ENCODE results near the gene ASXL3. TPM values are rescaled to one million over a fixed set of nuclear protein-coding genes. Genes with fewer than 3 reads are reported as not detected.

Gene ASXL3
- polyA plus RNA-seq, 3 donors: 0.11 to 0.24 (median 0.18) TPM

DNA sequence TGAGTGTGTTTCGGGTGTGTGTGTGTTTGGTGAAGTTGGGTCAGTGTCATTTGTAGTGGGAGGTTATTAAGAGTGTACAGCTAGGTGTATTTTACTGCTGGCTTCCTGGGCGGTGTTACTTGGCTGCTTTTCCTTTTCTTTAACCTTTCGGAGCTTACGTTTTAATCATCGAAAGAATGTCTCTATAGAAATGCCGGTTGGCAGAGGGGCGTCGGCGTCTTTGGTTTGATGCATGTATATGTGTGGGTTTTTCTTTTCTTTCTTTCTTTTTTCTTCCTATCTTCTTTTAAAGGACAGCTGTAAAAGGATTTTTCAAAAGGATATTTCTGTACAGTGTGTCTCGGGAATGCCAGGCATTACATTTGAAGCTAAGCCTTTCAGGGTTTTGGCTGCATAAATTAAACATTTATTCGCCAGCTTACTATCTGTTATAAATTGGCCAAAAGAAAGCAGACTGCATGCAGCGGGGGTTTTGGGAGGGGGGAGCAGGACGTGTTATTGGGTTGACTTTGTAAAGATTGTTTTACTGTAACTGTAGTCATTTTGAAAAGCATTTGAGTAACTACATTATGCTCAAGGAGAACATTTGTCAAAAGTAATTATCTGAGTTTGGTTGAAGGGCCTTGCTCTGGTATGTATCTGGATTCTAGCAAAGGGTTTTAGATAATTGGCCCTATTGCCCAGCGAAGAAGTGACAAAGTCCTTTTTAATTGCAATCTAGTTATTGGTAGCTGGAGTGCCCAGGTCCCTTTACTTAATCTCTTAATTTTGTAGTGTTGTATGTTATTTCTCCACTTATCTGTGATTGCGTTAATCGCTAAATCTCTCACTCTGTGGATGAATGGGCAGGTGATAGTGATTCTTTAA, 1.6 kb downstream of the ASXL3 start:
- WGBS, 3 donors: 16 to 37% (median 29%) methylated on average over 16 of the region's 16 CpGs
- no peak overlapping the region for H3K27ac ChIP-seq (ENCODE audit: low read depth, low read length)

DNA sequence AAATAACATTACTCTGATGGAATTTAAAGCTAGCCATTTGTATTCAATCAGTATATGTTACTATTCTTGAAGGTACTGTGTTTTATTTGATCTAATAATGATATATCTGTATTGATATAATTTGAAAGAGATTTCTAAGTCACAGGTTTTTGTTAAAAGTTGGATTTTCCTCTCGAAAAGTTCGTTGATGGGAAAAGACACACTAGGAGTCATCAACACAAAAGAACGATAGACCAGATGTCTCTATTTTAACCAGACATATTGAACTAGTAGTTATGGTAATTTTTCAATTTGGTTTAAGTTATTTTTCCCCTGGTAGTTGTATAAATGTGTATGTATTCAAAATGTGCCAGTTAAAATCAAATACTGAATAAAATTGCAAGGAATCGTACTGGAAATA, 2.5 kb downstream of the ASXL3 start:
- H3K27ac ChIP-seq (ENCODE audit: low read depth, low read length): no peak overlapping the region
- 87 to 92% (median 88%) methylated on average over 4 of the region's 4 CpGs for WGBS, 3 donors

DNA sequence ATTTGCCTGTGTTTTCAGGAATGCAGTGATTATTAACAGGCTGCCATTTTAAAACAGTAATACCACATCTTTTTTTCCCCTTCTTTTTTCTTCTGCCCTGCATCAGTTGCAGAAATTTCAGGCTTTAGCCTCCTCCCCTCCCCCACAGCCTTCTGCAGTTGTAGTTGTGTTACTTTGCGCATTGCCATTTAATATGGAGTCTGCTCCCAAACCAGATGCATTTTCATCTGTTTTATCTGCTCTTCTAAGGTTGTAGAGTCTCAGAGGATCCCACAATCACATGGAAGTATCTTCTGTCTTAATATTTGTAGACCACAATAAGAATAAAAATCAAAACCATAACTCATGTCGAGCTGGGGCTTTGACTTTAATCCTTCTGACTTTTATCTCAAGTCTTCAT, 3.8 kb downstream of the ASXL3 start:
- WGBS, 3 donors: 70 to 76% (median 73%) methylated on average over 2 of the region's 2 CpGs
- H3K27ac ChIP-seq (ENCODE audit: low read depth, low read length): no peak overlapping the region

DNA sequence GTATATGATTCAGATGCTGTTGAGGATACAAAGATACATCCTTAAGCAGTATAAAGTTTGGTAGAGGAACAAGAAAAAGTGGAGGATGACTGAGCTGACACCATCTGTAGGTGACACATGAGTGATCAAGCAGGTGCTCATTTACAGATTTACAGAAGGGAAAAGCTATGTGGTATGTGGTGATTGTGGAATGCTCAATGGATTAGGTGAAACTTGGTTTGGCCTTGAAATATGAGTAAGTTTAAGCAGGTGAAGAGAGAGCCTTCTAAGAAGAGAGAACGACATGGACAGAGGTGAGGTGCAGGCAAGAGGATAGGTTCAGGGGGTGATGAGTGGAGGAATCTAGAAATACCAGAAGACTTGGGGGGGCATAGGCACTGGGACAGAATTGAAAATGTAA, 5.9 kb downstream of the ASXL3 start:
- H3K27ac ChIP-seq (ENCODE audit: low read depth, low read length): no peak overlapping the region
- 43 to 95% (median 92%) methylated on average over 1 of the region's 1 CpG for WGBS, 3 donors

DNA sequence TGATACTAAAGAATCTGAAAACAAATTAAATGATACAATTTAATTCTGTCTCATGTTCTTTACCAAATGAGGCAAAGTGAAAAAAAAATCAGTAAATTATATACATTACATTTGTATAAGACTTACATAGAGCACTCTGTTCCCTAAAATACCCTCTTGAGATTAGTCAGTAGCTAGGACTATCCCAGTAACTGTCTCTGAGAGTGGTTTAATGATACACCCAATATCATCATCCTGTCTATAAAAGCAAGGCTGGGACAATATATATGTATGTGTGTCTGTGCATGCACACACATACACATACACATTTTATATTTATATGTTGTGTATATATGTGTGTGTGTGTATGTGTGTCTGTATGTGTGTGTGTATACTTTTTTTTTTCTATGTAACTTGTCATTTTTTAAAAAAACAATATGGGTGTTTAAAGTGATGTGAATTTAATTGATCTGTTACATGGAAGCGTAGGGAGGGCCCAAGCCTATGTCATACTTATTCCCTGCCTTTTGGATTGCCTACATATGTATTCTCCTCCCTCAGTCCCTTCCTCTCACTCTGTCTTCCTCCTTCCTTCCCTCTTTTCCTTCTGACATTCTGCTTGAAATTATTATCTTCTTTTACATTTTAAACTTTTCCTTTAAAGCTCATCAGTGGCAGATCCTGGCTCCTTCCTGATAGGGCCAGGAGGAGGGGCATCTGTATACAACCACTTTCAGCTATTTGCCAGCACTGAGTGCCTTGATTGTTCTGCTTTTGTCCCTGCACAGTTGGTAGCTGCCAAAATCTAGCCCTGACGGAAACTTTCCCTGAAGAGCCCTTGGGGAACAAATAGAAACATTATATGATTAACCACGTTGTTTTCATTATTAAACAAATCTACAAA, 6.8 kb downstream of the ASXL3 start:
- 44 to 62% (median 55%) methylated on average over 3 of the region's 3 CpGs for WGBS, 3 donors
- H3K27ac ChIP-seq (ENCODE audit: low read depth, low read length): no peak overlapping the region

DNA sequence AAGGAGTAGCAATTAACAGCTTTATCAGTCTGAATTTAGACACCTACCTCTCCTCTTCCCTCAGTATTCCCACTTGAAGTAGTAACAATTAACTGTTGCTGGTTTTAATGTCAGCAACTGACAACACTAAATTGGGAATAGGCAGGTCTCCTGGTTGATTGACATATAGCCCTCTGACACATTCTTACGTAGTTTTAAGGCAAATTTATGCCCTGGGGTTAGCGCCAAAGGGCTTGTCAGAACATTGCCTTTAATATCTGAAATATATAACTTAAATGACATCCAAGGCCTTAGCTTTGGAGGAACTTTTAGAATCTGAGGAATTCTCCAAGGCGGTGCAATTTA, 7.4 kb downstream of the ASXL3 start:
- 67 to 86% (median 82%) methylated on average over 3 of the region's 3 CpGs for WGBS, 3 donors
- no peak overlapping the region for H3K27ac ChIP-seq (ENCODE audit: low read depth, low read length)

DNA sequence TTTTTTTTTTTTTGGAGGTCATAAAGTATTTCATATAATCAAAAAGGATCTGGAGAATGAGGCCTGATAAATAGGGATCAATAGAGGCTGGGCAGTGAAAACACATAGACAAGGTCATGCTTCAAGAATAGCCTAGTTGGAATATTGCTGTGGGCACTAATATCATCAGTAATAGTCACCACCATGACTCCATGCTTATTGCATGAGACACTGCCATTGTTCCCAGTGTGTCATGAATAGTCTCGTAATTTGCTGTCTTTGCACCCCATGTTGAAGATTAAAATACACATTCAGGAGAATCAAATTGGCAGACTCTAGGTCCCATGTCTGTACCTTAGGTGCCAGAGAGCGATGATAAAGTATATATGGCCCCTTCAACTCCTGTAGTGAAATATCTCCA, 10.3 kb downstream of the ASXL3 start:
- H3K27ac ChIP-seq (ENCODE audit: low read depth, low read length): no peak overlapping the region
- 88 to 96% (median 91%) methylated on average over 2 of the region's 2 CpGs for WGBS, 3 donors

DNA sequence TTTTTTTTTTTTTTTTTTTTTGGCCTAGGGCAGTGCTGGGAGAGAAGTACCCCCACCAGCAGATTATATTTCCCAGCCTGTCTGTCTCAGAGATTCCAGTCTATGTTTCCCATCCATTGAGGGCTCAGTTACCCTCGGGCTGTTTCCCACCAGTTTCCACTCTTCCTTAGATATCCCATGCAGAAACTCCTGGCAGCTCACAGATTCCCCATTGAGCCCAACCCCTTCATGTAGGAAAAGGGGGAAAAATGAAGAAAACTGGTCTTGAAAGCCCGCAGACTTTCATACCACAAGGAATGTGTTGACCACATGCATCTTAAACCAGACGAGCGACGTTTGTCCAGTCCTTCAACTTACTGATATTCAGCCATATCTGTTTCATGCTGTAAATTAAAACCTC, 15.2 kb downstream of the ASXL3 start:
- 83 to 94% (median 87%) methylated on average over 5 of the region's 5 CpGs for WGBS, 3 donors
- no peak overlapping the region for H3K27ac ChIP-seq (ENCODE audit: low read depth, low read length)

DNA sequence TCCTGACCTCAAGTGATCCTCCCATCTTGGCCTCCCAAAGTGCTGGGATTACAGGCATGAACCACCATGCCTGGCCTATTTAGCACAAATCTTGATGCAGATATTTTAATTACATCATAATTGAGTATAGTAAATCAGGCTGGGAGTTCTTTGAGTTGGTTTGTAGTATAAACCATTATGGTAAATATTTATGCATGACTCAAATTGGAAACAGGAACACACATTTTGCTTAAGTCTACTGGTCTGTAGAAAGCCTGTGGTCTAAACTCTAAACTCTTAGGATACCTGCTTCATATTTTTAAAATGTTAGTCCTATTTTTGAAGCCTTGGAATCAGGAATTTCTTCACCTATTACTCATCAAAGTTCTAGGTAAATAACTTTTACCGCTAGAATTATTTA, 16.8 kb downstream of the ASXL3 start:
- H3K27ac ChIP-seq (ENCODE audit: low read depth, low read length): no peak overlapping the region
- 30 to 93% (median 43%) methylated on average over 1 of the region's 1 CpG for WGBS, 3 donors

DNA sequence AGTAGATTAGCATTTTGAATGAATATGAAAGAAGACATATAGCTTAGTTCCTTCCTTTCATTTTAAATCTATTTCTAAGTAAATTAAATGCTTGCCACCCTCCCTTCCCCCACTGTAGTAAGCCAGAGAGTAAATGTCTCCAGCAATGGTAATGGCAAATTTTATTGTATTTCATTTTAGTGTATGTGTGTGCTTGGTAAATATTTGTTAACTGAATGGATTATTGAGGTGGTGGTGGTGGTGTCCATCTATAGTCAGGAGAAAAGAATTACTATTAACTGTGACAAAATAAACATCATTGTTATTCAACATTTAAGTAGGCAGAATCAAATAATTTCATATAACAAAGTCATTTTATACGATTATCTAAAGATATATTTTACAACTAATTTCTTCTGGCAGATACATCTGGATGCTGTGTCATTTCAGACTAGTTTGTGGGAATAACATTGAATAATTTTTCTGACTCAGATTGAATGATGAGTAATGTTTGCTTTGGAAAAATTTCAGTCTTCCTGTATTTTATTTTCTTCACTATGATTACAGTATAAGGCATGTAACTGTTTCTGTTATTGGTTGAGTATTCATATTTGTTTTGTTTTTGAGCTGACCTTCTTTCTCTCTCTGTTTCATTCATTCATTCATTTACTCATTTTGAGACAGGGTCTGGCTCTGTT, 18.3 kb downstream of the ASXL3 start:
- H3K27ac ChIP-seq (ENCODE audit: low read depth, low read length): no peak overlapping the region
- WGBS, 3 donors: 41 to 76% (median 63%) methylated on average over 1 of the region's 1 CpG

DNA sequence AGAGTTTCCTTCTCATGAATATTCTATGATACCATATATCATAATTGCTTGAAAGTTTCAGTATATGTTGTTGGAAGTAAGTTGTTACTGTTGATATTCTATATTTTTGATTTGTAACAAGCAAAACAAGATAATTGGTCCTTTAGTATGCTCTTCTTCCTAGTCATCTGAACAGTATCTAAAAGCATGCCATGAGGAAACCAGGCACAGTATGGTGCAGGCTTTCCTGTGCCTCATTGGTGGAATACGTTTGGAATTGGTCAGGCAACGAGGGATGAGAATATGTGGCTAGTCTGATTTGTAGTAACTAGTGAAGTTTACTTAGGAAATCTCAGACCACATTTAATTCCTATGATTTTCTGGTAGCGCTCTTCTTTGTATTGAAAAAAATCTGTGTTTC, 22.8 kb downstream of the ASXL3 start:
- WGBS, 3 donors: 79 to 94% (median 85%) methylated on average over 3 of the region's 3 CpGs
- no peak overlapping the region for H3K27ac ChIP-seq (ENCODE audit: low read depth, low read length)

DNA sequence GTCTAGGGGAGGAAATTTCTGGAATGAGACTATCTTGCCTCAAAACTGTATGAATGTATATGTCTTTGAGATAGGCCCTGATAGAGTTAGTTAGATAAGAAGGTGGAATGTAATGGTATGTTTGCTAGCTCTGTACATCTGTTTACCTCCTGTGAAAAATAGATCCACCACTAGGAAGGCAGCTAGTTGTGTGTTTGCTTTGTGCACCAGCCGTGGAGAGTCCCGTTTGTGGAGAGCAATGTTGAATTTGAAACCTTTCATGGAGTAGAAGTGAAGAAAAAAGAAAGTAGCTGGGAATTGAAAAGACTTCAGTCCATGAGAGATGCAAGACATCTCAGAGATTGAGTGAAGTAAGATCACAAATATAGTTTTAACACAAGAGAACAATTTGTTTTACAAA, 25.4 kb downstream of the ASXL3 start:
- no peak overlapping the region for H3K27ac ChIP-seq (ENCODE audit: low read depth, low read length)
- 29 to 70% (median 69%) methylated on average over 2 of the region's 2 CpGs for WGBS, 3 donors

DNA sequence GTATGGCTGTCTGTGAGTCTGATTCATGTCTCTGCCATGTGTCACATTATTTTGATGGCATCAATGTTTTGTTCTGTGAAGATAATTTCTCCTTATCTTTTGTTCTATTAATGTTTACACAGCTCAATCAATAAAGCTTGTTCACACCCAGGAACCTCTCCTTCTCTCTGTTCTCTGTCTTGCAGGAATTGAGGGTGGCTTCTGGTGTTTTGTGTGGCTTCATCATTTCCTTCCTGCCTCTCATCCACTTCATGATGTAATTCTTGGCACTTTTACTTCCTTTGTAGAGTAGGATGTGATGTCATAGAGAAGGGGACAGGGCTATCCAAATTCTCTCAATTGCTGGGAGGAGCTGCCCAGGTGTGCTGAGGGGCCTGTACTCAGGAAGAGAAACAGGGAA, 27.2 kb downstream of the ASXL3 start:
- H3K27ac ChIP-seq (ENCODE audit: low read depth, low read length): no peak overlapping the region

DNA sequence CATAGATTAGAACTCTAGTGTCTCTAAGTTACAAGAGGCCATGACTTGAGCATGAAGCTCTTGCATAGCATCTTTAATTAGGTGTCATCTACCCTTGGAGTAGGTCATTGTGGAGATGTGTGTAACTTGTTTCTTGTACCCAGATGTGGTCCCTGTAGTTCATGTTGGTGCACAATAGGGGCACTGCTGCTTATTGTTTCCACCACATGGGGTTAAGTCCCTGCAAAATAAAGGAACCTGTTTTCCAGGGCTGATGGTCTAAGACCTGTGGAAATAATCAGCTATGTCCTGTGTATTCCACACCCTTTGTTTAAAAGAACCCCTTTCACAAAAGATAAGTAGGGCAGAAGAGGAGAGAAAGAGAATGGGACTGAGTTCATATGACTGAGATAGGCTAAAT, 28.6 kb downstream of the ASXL3 start:
- no peak overlapping the region for H3K27ac ChIP-seq (ENCODE audit: low read depth, low read length)

DNA sequence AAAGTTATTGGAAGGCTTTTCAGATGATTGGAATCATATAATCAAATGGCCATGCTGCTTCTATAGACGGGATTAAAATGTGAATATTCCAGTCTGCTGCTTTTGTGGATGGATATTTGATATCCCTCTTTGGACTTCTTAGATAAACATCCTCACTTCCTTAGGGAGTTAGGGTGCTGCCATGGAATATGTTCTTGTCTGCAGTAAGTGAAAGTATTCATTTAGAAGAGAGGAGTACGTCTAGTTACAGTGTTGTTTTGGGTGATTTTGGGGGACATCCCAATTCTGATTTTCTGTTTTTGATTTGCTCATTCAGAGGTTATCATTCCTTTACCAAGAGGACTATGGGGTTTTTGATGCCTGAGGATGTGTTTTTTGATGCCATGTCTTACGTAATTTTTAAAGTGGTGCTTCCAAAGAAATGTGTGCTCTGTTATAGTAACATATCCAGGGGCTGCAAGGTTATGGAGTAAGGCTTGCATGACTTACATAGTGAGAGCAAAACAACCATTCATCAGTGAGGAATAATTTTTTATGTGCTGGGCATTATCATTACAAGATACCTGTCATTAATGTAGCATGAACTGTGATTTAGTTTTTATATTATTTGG, 33.6 kb downstream of the ASXL3 start:
- no peak overlapping the region for H3K27ac ChIP-seq (ENCODE audit: low read depth, low read length)
- WGBS, 3 donors: 65 to 78% (median 66%) methylated on average over 3 of the region's 3 CpGs

DNA sequence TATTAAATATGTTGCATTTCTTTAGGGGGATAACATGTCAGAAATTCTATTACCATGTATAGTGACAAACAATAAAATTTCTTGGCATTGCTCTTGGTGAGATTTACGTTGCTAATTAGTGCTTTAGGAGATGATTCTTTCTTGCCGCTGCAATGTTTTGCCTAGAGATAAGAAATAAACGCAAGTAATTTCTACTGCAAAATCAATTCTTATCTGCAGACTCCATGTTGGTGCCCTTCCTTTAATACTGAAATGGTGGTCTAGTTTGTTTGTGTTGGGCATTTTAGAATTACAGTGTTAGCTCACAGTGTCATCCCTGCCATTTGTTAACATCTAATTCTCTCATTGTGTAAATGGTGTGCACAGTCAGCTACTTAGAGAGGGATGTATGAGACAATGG, 34.6 kb downstream of the ASXL3 start:
- no peak overlapping the region for H3K27ac ChIP-seq (ENCODE audit: low read depth, low read length)
- WGBS, 3 donors: 80 to 86% (median 85%) methylated on average over 3 of the region's 3 CpGs

DNA sequence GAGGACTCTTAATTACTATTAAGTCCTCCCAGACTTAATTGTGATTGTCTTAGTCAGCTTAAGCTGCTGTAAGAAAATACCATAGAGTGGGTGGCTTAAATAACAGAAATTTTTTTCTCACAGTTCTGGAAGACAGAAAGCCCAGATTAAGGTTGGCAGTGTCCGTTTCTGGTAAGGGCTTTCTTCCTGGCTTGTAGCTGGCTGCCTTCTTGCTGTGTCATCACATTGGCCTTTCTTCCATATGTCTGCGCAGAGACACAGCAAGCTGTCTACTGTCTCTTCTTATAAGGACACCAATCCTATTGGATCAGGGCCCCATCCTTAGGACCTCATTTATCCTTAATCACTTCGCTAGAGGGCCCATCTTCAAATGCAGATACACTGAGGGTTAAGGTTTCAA, 38.5 kb downstream of the ASXL3 start:
- WGBS, 3 donors: 84 to 95% (median 87%) methylated on average over 3 of the region's 3 CpGs
- no peak overlapping the region for H3K27ac ChIP-seq (ENCODE audit: low read depth, low read length)

DNA sequence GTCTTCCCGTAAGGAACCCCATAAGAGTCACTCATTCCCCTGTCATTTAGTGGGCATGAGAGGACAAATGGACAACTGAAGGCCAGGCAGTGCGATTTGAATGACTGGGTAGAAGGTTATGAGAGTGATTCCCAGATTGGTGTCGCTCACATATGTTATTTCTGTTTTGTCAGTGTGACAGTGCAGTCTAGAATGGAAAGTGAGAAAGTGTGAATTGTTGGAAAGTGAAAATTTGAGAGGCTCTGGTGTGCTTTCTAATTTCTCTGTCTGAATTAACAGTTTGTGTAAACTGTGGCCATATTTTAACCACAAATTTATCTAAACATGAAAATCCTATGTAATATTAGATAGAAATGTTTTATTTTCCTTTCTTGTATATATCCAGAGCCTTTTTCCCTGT, 49.1 kb downstream of the ASXL3 start:
- no peak overlapping the region for H3K27ac ChIP-seq (ENCODE audit: low read depth, low read length)
- 84 to 91% (median 84%) methylated on average over 3 of the region's 3 CpGs for WGBS, 3 donors

DNA sequence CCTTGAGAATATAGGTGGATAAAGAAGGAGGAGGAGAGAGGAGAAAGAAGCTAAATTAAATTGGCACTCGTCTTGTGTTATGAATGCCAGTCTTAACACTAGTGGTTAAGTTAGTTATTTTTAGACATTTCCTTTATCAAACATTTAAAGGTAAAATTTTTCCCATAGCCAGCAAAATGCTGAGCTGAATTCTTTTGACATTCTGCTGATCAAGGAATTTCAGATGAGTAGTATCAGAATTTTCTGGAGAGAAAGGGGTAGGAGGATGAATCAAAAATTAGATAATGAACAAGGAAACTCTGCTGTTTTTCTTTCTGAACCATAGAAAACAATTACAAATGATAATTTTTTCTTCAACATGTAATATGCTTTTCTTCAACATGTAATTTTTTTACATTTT, 52.5 kb downstream of the ASXL3 start:
- 75 to 93% (median 81%) methylated on average over 1 of the region's 1 CpG for WGBS, 3 donors
- no peak overlapping the region for H3K27ac ChIP-seq (ENCODE audit: low read depth, low read length)
